H1 (cell line): ENCODE data around the gene MRM3. TPM values are rescaled to one million over a fixed set of nuclear protein-coding genes. Genes with fewer than 3 reads are reported as not detected.

Experiments used
- CTCF ChIA-PET: fragments of 300-600 bp; sonication (Branson Sonifier 250); formaldehyde crosslinking; loops from one replicate; lab custom pipeline; 2021; ENCODE audit not compliant: partially characterized antibody; lab: Charles Lee
- POLR2A ChIA-PET: fragments of 300-600 bp; sonication (Branson Sonifier 250); formaldehyde crosslinking; loops from one replicate; lab custom pipeline; 2021; ENCODE audit warnings: inconsistent platforms; ENCODE audit not compliant: partially characterized antibody; lab: Charles Lee
- DNase-seq, 2 experiments: peaks; one replicate each; pipeline versions ENCODE4 v3.0.0 to v3.0.0-alpha.2; 2010 to 2022; ENCODE audit warnings: low spot score in 2 of 2, low read depth in 1 of 2, mixed read lengths in 1 of 2
- FAIRE-seq: peaks from 2 replicates; lab custom pipeline; 2011; peaks lifted over from hg19 to GRCh38; lab: Jason Lieb, UNC
- H2AFZ ChIP-seq: 2 replicates; pipeline ENCODE4 v1.8.1; 2012; ENCODE audit warnings: low read length, inconsistent platforms
- H2AK5ac ChIP-seq: 2 replicates; pipeline ENCODE4 v1.6.1; 2013; ENCODE audit warnings: low read depth, low read length
- H2BK120ac ChIP-seq: replicated peaks from 2 replicates; pipeline ENCODE3; 2013; ENCODE audit warnings: low read depth, low read length, inconsistent platforms
- H2BK12ac ChIP-seq: 2 replicates; pipeline ENCODE4 v1.6.1; 2013; ENCODE audit warnings: low read depth, low read length
- H2BK15ac ChIP-seq: 2 replicates; pipeline ENCODE4 v1.6.1; 2013; ENCODE audit warnings: low read length
- H2BK20ac ChIP-seq: 2 replicates; pipeline ENCODE4 v1.6.1; 2013; ENCODE audit warnings: low read length
- H2BK5ac ChIP-seq: 2 replicates; pipeline ENCODE4 v1.6.1; 2013; ENCODE audit warnings: low read depth, low read length
- H3K14ac ChIP-seq: 2 replicates; pipeline ENCODE4 v1.6.1; 2013; ENCODE audit warnings: inconsistent platforms; ENCODE audit not compliant: insufficient read length
- H3K18ac ChIP-seq: 2 replicates; pipeline ENCODE4 v1.6.1; 2013; ENCODE audit warnings: low read length; ENCODE audit errors: extremely low read depth
- H3K23ac ChIP-seq: 2 replicates; pipeline ENCODE4 v1.6.1; 2013; ENCODE audit warnings: inconsistent platforms; ENCODE audit not compliant: insufficient read length
- H3K23me2 ChIP-seq: 2 replicates; pipeline ENCODE4 v1.6.1; 2013; ENCODE audit warnings: low read depth, low read length
- H3K27ac ChIP-seq: 2 replicates; pipeline ENCODE4 v1.6.1; 2011; ENCODE audit warnings: low read depth, low read length, inconsistent platforms
- H3K27me3 ChIP-seq, 4 experiments: replicated peaks in 1 of 4; 1 replicate in 1 of 4; 2 replicates in 3 of 4; pipeline versions ENCODE4 v1.6.1 to v1.8.1; 2011 to 2013; ENCODE audit warnings: low read length in 3 of 4, mild to moderate bottlenecking in 3 of 4, inconsistent platforms in 2 of 4, mixed read lengths in 2 of 4, moderate library complexity in 1 of 4; ENCODE audit not compliant: control insufficient read depth in 3 of 4, insufficient read depth in 3 of 4; ENCODE audit errors: extremely low read depth in 1 of 4
- H3K36me3 ChIP-seq, 4 experiments: 2 replicates each; pipeline versions ENCODE4 v1.6.1 to v1.8.1; 2011 to 2013; ENCODE audit warnings: mild to moderate bottlenecking in 4 of 4, low read length in 3 of 4, moderate library complexity in 2 of 4, control low read depth in 1 of 4, inconsistent platforms in 1 of 4; ENCODE audit not compliant: insufficient read depth in 4 of 4, control insufficient read depth in 2 of 4
- H3K4ac ChIP-seq: replicated peaks from 2 replicates; pipeline ENCODE3; 2013; ENCODE audit warnings: low read length, low read depth, mixed read lengths, inconsistent platforms; ENCODE audit not compliant: insufficient read length
- H3K4me1 ChIP-seq, 4 experiments: replicated peaks in 1 of 4; 1 replicate in 1 of 4; 2 replicates in 3 of 4; pipeline versions ENCODE4 v1.6.1 to v1.8.1; 2011 to 2013; ENCODE audit warnings: low read length in 3 of 4, inconsistent platforms in 2 of 4, mixed read lengths in 1 of 4; ENCODE audit not compliant: insufficient read depth in 4 of 4, control insufficient read depth in 3 of 4
- H3K4me2 ChIP-seq, 2 experiments: 2 replicates each; pipeline versions ENCODE4 v1.6.1 to v1.8.1; 2011 to 2013; ENCODE audit warnings: low read depth in 2 of 2, low read length in 2 of 2, control low read depth in 1 of 2, inconsistent platforms in 1 of 2, mild to moderate bottlenecking in 1 of 2; ENCODE audit not compliant: insufficient read depth in 1 of 2
- H3K4me3 ChIP-seq, 4 experiments: fragments of 200-600, 300-600 bp in 1 of 4; sonication (generic), shearing (Covaris generic), sonication (Bioruptor Twin) in 1 of 4; 2 replicates each; pipeline versions ENCODE4 v1.5.1 to v1.8.1; 2011 to 2016; ENCODE audit warnings: low read length in 4 of 4, low read depth in 3 of 4, control low read depth in 2 of 4, inconsistent platforms in 2 of 4, mild to moderate bottlenecking in 2 of 4, mixed read lengths in 1 of 4, moderate library complexity in 1 of 4; ENCODE audit not compliant: insufficient read depth in 2 of 4; ENCODE audit errors: extremely low read depth in 1 of 4
- H3K56ac ChIP-seq: replicated peaks from 2 replicates; pipeline ENCODE3; 2013; ENCODE audit warnings: low read depth, mild to moderate bottlenecking, mixed read lengths, low read length, inconsistent platforms; ENCODE audit not compliant: insufficient read length
- H3K79me1 ChIP-seq: 2 replicates; pipeline ENCODE4 v1.6.1; 2013; ENCODE audit warnings: low read depth, low read length, control low read depth
- H3K79me2 ChIP-seq, 2 experiments: 2 replicates each; pipeline versions ENCODE4 v1.6.1 to v1.8.1; 2012 to 2013; ENCODE audit warnings: low read length in 2 of 2, mild to moderate bottlenecking in 2 of 2, inconsistent platforms in 1 of 2; ENCODE audit not compliant: insufficient read depth in 2 of 2, control insufficient read depth in 1 of 2
- H3K9ac ChIP-seq, 4 experiments: replicated peaks in 1 of 4; 1 replicate in 1 of 4; 2 replicates in 3 of 4; pipeline versions ENCODE4 v1.6.1 to v1.8.1; 2011 to 2013; ENCODE audit warnings: low read depth in 3 of 4, low read length in 3 of 4, control low read depth in 2 of 4, mild to moderate bottlenecking in 2 of 4, moderate library complexity in 2 of 4, inconsistent platforms in 1 of 4; ENCODE audit errors: extremely low read depth in 1 of 4
- H3K9me3 ChIP-seq, 2 experiments: 2 replicates each; pipeline versions ENCODE4 v1.6.1 to v1.8.1; 2012 to 2013; ENCODE audit warnings: mild to moderate bottlenecking in 2 of 2, moderate library complexity in 2 of 2, control low read depth in 1 of 2, inconsistent platforms in 1 of 2, low read depth in 1 of 2, low read length in 1 of 2, mixed read lengths in 1 of 2; ENCODE audit not compliant: insufficient read depth in 2 of 2
- H4K20me1 ChIP-seq, 2 experiments: replicated peaks in 1 of 2; 2 replicates each; pipeline versions ENCODE3 to v1.8.1; 2011 to 2013; ENCODE audit warnings: inconsistent platforms in 2 of 2, low read length in 2 of 2, mild to moderate bottlenecking in 1 of 2; ENCODE audit not compliant: insufficient read depth in 2 of 2, control insufficient read depth in 1 of 2
- H4K5ac ChIP-seq: 2 replicates; pipeline ENCODE4 v1.6.1; 2013; ENCODE audit warnings: low read length, low read depth, mixed read lengths, inconsistent platforms; ENCODE audit not compliant: insufficient read length
- H4K8ac ChIP-seq: 2 replicates; pipeline ENCODE4 v1.8.0; 2013; ENCODE audit warnings: mild to moderate bottlenecking, moderate library complexity, low read length, inconsistent platforms; ENCODE audit not compliant: insufficient read depth; ENCODE audit errors: extremely low read depth
- H4K91ac ChIP-seq: replicated peaks from 2 replicates; pipeline ENCODE3; 2013; ENCODE audit warnings: low read length, mixed read lengths, inconsistent platforms; ENCODE audit not compliant: insufficient read length
- CREB1 ChIP-seq: IDR thresholded peaks from 2 replicates; pipeline ENCODE4 v1.6.1; 2012; ENCODE audit warnings: inconsistent platforms
- HDAC2 ChIP-seq, 2 experiments: fragments of 300-600 bp in 1 of 2; sonication (generic) in 1 of 2; IDR thresholded peaks; 2 replicates each; pipeline ENCODE4 v1.6.1; 2011 to 2012; ENCODE audit warnings: low read depth in 2 of 2, low read length in 2 of 2, mild to moderate bottlenecking in 2 of 2, moderate library complexity in 2 of 2, borderline replicate concordance in 1 of 2, inconsistent platforms in 1 of 2
- HDAC6 ChIP-seq: IDR thresholded peaks from one replicate; pipeline ENCODE4 v1.7.1; 2012; ENCODE audit warnings: low read depth, mild to moderate bottlenecking, inconsistent platforms, low read length, moderate library complexity
- RXRA ChIP-seq: IDR thresholded peaks from 2 replicates; pipeline ENCODE4 v1.6.1; 2011; ENCODE audit warnings: low read depth, mild to moderate bottlenecking, low read length, moderate library complexity; ENCODE audit not compliant: insufficient read depth
- WGBS, 2 experiments: shearing (Covaris generic) in 1 of 2; methylation state at CpG; one replicate each; pipeline versions ENCODE4 v1.1.6 to v1.1.7; 2013 to 2015; ENCODE audit warnings: low lambda C conversion rate in 2 of 2, mixed read lengths in 2 of 2, inconsistent platforms in 1 of 2, low coverage in 1 of 2, missing lambda C conversion rate in 1 of 2; ENCODE audit not compliant: insufficient replicate concordance in 2 of 2, insufficient coverage in 1 of 2, insufficient read length in 1 of 2; ENCODE audit errors: extremely low coverage in 1 of 2, missing lambda C conversion rate in 1 of 2; 5-methylcytosine and 5-hydroxymethylcytosine counted together
- polyA plus RNA-seq, 7 experiments: library from polyadenylated mRNA; depleted of rRNA in 3 of 7; stranded (reverse) in 5 of 7; unstranded in 2 of 7; fragments of >200 nt in 5 of 7; fragments of 200-250 nt in 2 of 7; gene quantifications; 1 replicate in 5 of 7; 2 replicates in 1 of 7; 4 replicates in 1 of 7; pipeline versions ENCODE4 v1.2.1 to v1.2.3, GENCODE V29; 2011 to 2013; ENCODE audit warnings: missing spikeins in 2 of 7, mixed read lengths in 2 of 7
- total RNA-seq: library from RNA; stranded (reverse); fragmentation: NEBNext Ultra II Directional; extraction: Animal tissue kit (Norgen Biotek cat#: 25700); gene quantifications from 2 replicates; pipeline ENCODE4 v1.2.1, GENCODE V29; 2021

MRM3 gene
- total and polyA plus RNA-seq, 2 of the 8 experiments (the other 6 are each of a cell fraction or from before 2014, with no cell fraction given): 10.1 to 20.8 TPM

DNA sequence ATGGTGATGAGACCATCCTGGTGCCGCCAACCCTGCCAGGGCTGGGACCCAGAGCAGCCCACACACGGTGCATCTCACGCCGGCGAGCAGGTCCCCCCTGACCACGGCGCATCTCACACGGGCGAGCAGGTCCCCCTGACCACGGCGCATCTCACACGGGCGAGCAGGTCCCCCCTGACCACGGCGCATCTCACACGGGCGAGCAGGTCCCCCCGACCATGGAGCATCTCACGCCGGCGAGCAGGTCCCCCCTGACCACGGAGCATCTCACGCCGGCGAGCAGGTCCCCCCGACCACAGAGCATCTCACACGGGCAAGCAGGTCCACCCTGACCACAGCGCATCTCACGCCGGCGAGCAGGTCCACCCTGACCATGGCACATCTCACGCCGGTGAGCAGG lies 59.2 kb downstream of the MRM3 start:
- Histone ChIP-seq H3K79me2 (peaks cover 0 to 60% of the 10 kb centered on the region in 2 experiments; a peak in 2 of 4 replicates), H3K23me2 (no peaks in the 10 kb centered on the region), H3K27ac (no peak overlapping the region), H2BK12ac (no peak overlapping the region), H4K91ac (no peak overlapping the region), H3K4ac (no peak overlapping the region), H2BK120ac (no peak overlapping the region), H3K4me1 (no peaks in the 10 kb centered on the region; a peak in 1 of 7 replicates), H3K36me3 (no peaks in the 10 kb centered on the region), H3K79me1 (peaks cover 11% of the 10 kb centered on the region), H3K27me3 (no peaks in the 10 kb centered on the region), H3K14ac (no peak overlapping the region), H3K9ac (no peak overlapping the region), H3K4me2 (no peak overlapping the region), H2AFZ (no peak overlapping the region), H4K5ac (no peak overlapping the region), H3K18ac (no peak overlapping the region), H4K20me1 (peaks cover 2 to 6% of the 10 kb centered on the region in 2 experiments), H4K8ac (peak overlapping the region; percentile 15; the same call in 1 of the 2 replicates), H2AK5ac (no peak overlapping the region), H3K9me3 (peaks cover 0 to 5% of the 10 kb centered on the region in 2 experiments; a peak in 1 of 4 replicates), H3K4me3 (no peak overlapping the region), H3K23ac (no peak overlapping the region), H2BK15ac (no peak overlapping the region), H3K56ac (no peak overlapping the region), H2BK5ac (no peak overlapping the region), H2BK20ac (no peak overlapping the region)
- POLR2A ChIA-PET: no interaction called here
- FAIRE-seq (no peak), DNase-seq (no peak)
- TF ChIP-seq HDAC2 (IDR thresholded peaks at IDR 0.05; ENCODE audit: borderline replicate concordance in 1 of 2, low read depth in 2 of 2, low read length in 2 of 2): no peak
- no peak for TF ChIP-seq HDAC6
- no peak for TF ChIP-seq CREB1
- TF ChIP-seq RXRA: no peak
- CTCF ChIA-PET: no interaction called here
- 78% methylated on average over 33 of the region's 33 CpGs; no CpG with 5 or more reads in 1 of the 2 experiments for WGBS, 2 experiments
